Measurements from ENCODE around the gene TMA7B.

Gene TMA7B

GRCh38 chr22:39959640-39960447, at the start of gene TMA7B:
Gene TMA7B, plus strand, starts transcription at chr22:39960397. Its CDS starts 3,978 bp downstream, at chr22:39964375.
- FAIRE-seq = no peak

GRCh38 chr22:39910876-39911613, 49.2 kb upstream of the TMA7B start:
- FAIRE-seq = no peak

- no peak for FAIRE-seq
Observed at GRCh38 chr22:39913321-39913720, 46.9 kb upstream of the TMA7B start.

DNA sequence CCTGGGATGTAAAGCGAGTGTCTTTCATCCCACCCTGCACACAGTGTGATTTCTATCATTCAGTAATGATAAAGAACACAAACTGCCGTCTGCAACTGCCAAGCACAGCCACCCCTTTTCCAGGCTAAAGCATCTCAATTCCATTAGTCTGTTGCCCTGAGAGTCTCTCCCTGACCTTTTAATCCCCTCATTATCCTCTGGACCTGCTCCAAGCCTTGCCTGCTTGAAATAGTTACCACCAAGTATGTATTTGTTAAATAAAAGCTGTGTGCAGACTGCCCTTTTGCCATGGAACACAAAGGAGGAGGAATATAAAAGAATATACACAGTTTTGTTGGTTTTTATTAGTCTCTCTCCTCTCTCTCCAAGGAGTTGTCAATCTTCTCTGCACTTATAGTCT, 46.3 kb upstream of the TMA7B start:
- FAIRE-seq = no peak

GRCh38 chr22:39914584-39914983, 45.6 kb upstream of the TMA7B start:
- no peak for FAIRE-seq

DNA sequence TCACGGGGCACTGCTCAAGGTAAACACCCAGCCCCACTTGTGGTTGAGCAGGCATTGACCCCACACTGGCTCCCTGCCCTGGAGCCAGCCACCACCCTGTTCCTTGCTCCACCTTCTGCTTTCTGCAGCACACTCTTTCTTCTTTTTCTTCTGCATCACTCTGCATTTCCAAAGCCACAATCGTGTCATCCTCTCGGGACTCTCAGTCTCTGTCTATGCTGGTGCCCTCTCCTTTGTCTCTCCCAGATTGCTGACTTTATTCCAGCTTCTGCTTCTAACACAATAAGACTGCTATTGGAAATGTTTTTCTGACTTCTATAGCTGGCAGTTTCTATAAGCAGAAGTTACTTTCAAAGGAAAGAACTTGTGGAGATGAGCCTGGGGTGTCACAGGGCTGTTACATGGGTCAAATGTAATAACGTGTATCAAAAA, 44.9 kb upstream of the TMA7B start:
- no peak for FAIRE-seq

DNA sequence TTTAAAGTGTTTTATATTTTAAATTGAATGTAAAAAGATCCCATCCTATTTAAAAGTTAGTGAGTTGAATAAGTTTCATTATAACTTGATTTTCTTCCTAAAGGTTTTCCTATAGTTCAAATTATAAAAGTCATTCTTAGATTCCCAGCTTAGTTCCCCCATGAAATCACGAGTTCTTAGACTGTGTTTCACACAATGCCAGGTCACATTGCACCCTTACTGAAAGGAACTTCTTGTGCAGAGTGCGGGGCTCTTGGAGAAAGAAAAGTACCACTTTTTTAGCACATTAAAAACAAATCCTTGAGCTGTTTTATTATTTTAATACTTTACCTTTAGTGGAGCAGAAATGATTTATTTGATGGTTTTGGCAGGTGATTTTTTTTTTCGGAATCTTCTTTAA, 43.7 kb upstream of the TMA7B start:
- no peak for FAIRE-seq

- no peak for FAIRE-seq
Observed at GRCh38 chr22:39917197-39917643, 43.0 kb upstream of the TMA7B start.

DNA sequence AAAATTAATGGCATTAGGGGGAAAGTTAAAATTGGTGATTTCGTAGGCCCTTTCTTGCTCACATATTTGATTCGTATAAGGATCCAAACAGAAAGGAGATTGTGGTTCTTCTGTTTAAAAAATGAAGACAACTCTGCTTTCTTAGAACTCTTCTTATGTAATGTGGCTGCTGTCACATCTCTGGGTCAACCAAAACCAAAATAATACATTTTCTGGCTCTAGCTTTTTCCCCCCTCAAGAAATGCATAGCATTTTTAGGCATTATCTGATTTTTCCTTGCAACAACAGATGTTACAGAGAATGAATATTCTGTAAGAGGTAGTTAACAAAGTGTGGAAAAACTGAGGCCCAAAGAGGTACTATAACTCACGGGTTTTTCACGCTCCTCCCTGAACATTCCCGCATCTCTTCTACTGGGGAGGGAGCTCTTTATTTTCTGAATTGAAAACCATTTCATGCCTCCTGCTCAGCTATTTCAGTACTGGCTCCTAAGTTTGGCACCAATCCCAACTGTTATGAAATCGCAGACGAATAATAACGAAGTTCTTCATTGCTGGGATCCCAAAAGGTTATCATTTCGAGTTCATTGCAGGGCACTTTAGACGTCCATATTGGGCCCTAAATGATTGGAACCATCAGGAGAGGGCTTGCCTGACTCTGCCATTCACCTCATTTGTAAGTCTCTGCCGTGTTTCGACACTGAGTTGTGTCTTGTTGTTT, 42.3 kb upstream of the TMA7B start:
- no peak for FAIRE-seq

DNA sequence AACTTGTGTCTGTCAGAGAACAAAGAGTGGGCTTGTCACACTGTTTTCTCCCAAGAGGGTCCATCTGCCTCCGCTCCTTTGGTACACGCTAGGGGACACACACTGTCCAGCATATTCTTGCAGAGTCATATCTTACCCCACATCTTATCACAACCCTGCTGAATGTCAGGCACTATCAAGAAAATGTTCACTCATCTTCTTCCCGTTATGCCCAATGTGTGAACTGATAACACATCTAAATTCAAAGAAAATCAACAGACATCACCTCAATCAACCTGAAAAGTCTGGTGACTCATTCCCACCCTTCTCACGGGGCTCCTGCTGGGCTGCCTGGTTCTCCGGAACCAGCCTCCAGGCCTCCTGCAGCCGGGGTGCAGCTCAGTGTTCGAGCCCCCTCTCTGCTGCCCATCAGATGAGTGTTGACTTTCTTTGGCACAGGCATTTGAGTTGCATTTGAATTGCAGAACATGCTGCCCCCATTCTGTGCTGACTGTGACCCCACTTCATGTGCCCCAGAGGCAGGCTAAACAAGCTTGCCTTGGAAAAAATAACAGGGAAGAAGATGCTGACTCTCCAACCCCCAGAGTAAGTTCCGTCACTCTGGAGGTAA, 40.0 kb upstream of the TMA7B start:
- no peak for FAIRE-seq

GRCh38 chr22:39923696-39924095, 36.5 kb upstream of the TMA7B start:
- FAIRE-seq = no peak

- no peak for FAIRE-seq
Observed at GRCh38 chr22:39924286-39924685, 35.9 kb upstream of the TMA7B start.

DNA sequence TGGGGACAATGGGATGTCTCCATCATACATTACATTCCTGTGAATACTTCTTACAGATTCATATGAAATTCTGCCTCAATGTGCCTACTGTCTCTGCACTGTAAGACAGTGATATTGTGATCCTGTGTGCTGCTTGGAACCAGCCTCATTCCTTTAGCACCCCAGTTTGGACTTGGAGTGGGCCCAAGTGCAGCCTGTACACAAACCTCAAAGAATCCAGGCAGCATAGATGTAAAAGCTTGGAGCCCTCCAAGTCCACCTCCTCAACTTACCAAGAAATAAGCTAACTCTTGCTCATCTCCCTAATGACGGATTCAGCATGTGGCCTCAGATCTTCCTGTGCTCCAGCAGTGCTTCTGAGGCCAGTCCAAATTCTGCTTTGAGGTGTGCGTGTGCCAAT, 34.9 kb upstream of the TMA7B start:
- no peak for FAIRE-seq

- FAIRE-seq = peak; percentile 17
Observed at GRCh38 chr22:39925909-39926679, 34.1 kb upstream of the TMA7B start.

GRCh38 chr22:39926753-39927152, 33.4 kb upstream of the TMA7B start:
- FAIRE-seq = no peak

- no peak for FAIRE-seq
Observed at GRCh38 chr22:39927544-39927943, 32.7 kb upstream of the TMA7B start.

- FAIRE-seq = no peak
Observed at GRCh38 chr22:39928536-39929520, 31.4 kb upstream of the TMA7B start.

DNA sequence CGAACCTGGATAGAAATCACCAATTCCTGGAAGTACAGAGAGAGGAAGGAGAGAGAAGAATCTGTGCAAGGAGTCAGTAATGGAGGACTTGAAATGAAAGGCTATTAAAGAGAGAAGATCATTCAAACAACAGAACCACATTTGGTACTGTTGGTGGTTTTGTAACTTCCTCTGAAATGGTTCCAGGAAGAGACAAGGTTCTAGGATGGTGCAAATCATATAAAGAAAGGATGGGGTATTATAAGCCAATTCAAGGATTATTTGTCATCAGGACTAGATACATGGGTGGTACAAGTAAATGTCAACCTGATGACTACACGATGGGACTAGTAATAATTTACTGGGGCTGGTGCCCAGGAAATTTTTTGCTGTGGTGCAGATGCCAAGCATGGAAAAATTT, 28.9 kb upstream of the TMA7B start:
- FAIRE-seq = no peak

- no peak for FAIRE-seq
Observed at GRCh38 chr22:39932166-39932565, 28.0 kb upstream of the TMA7B start.

DNA sequence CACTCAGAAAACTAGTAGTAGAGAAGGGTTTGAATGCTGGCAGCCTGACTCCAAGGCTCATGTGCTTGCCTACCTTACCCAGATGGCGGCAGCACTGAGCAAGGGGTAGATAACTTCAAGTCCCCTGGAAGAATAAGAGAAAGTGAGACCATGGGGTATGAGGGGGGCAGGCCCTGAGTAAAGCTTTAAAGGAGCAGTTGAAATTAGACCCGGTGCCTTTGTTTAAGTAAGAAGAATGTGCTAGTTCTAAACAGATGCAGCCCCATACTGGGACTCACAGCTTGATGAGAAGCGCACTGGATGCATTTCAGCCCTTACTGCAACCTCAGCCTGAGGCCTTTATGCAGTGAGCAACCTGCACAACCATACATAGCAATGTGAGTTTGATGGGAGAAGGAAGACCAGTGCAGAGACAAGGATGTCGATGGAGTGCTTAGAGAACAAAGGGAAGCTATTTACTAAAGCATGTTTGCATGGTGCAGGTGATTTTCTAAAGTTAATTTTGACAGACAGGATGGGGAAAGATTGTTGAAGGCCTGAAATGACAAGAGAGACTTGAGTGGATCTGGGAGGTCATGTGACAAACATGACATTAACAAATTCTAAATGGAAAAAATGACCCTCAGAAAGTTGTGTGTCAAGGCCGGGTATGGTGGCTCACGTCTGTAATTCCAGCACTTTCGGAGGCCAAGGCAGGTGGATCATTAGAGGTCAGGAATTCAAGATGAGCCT, 27.1 kb upstream of the TMA7B start:
- no peak for FAIRE-seq

Measured in islet of Langerhans (tissue), 1 donor.